Measurements from ENCODE around the gene TSPAN14.
"Not testable (repeated sequence)": the region's sequence is repeated elsewhere in the genome, so short reads cannot be mapped to it uniquely, and the experiment has no call there.

TSPAN14 gene

GRCh38 chr10:80530251-80530650 is 76.1 kb downstream of the TSPAN14 start:
- DNase-seq: peak; percentile 18

GRCh38 chr10:80530816-80531215 is 76.7 kb downstream of the TSPAN14 start:
- DNase-seq: no peak

GRCh38 chr10:80532571-80532970 is 78.5 kb downstream of the TSPAN14 start:
- no peak for DNase-seq

GRCh38 chr10:80534059-80534458 is 79.9 kb downstream of the TSPAN14 start:
- not testable (repeated sequence) for DNase-seq

GRCh38 chr10:80534646-80535045 is 80.5 kb downstream of the TSPAN14 start:
- not testable (repeated sequence) for DNase-seq

- peak; percentile 53 for DNase-seq
Observed at GRCh38 chr10:80535671-80536360, 81.7 kb downstream of the TSPAN14 start.

- no peak for DNase-seq
Observed at GRCh38 chr10:80536361-80536835, 82.3 kb downstream of the TSPAN14 start.

- no peak for DNase-seq
Observed at GRCh38 chr10:80537086-80537735, 83.1 kb downstream of the TSPAN14 start.

- DNase-seq: no peak
Observed at GRCh38 chr10:80537736-80538480, 83.8 kb downstream of the TSPAN14 start, which contains the start of gene SH2D4B. TSS of gene SH2D4B (plus strand) at chr10:80537902. CDS start at chr10:80538332, 430 bp downstream.

GRCh38 chr10:80538481-80539185 is 84.5 kb downstream of the TSPAN14 start:
- DNase-seq: no peak

GRCh38 chr10:80539421-80540031 is 85.4 kb downstream of the TSPAN14 start:
- no peak for DNase-seq

- no peak for DNase-seq
Observed at GRCh38 chr10:80540136-80540535, 86.0 kb downstream of the TSPAN14 start.

- no peak for DNase-seq
Observed at GRCh38 chr10:80540618-80540980, 86.5 kb downstream of the TSPAN14 start.

- no peak for DNase-seq
Observed at GRCh38 chr10:80540981-80541750, 87.1 kb downstream of the TSPAN14 start.

- no peak for DNase-seq
Observed at GRCh38 chr10:80542053-80542452, 87.9 kb downstream of the TSPAN14 start.

- DNase-seq: no peak
Observed at GRCh38 chr10:80542652-80543318, 88.7 kb downstream of the TSPAN14 start.

- not testable (repeated sequence) for DNase-seq
Observed at GRCh38 chr10:80543319-80543672, 89.2 kb downstream of the TSPAN14 start.

GRCh38 chr10:80544316-80544953 is 90.3 kb downstream of the TSPAN14 start:
- DNase-seq: no peak

GRCh38 chr10:80545258-80545881 is 91.3 kb downstream of the TSPAN14 start:
- DNase-seq: no peak

GRCh38 chr10:80552151-80552646 is 98.1 kb downstream of the TSPAN14 start:
- DNase-seq: no peak

Measured in effector CD8-positive, alpha-beta T cell (primary cell).